Retinal pigment epithelial cell (primary cell): ENCODE results near the gene FNBP1L.

Experiments
- DNase-seq: peaks from one replicate; pipeline ENCODE4 v3.0.0-alpha.2; 2010; ENCODE audit warnings: low read depth
- H3K4me3 ChIP-seq: 2 replicates; pipeline ENCODE4 v1.5.1; 2011; ENCODE audit warnings: mild to moderate bottlenecking, low read length, control low read depth, moderate library complexity
- TF ChIP-seq, protein P1 (sequence below): conservative IDR thresholded peaks from 2 replicates; pipeline ENCODE4 v1.5.1; 2011; ENCODE audit warnings: low read depth, low read length, control low read depth, inconsistent platforms

The FNBP1L gene

GRCh38 chr1:93419344-93419743 is 28.6 kb upstream of the FNBP1L start:
- H3K4me3 ChIP-seq, result no peak overlapping the region
- TF ChIP-seq, protein P1, sequence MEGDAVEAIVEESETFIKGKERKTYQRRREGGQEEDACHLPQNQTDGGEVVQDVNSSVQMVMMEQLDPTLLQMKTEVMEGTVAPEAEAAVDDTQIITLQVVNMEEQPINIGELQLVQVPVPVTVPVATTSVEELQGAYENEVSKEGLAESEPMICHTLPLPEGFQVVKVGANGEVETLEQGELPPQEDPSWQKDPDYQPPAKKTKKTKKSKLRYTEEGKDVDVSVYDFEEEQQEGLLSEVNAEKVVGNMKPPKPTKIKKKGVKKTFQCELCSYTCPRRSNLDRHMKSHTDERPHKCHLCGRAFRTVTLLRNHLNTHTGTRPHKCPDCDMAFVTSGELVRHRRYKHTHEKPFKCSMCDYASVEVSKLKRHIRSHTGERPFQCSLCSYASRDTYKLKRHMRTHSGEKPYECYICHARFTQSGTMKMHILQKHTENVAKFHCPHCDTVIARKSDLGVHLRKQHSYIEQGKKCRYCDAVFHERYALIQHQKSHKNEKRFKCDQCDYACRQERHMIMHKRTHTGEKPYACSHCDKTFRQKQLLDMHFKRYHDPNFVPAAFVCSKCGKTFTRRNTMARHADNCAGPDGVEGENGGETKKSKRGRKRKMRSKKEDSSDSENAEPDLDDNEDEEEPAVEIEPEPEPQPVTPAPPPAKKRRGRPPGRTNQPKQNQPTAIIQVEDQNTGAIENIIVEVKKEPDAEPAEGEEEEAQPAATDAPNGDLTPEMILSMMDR, result no peak
- no peak for DNase-seq

DNA sequence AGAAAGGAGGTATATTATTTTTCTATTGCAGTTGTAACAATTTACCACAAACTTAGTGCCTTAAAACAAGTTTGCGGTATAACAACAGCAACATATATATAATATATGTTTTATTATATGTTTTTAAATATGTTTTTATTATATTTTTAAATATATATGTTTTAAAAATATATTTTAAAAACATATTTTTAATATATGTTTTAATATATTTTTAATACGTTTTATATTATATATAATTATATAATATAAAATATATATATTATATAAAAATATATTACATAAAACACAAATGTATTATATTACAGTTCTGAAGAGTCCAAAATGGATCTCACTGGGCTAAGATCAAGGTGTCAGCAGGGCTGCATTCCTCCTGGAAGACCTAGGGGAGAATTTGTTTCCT is 27.5 kb upstream of the FNBP1L start:
- DNase-seq, result no peak
- TF ChIP-seq, protein P1, result no peak
- H3K4me3 ChIP-seq, result no peak overlapping the region

GRCh38 chr1:93426181-93426580 is 21.7 kb upstream of the FNBP1L start:
- no peak for DNase-seq
- H3K4me3 ChIP-seq, result no peak overlapping the region
- TF ChIP-seq, protein P1, result no peak

- H3K4me3 ChIP-seq, result no peak overlapping the region
- TF ChIP-seq, protein P1, result no peak
- DNase-seq, result no peak
Measured at GRCh38 chr1:93427656-93428055, 20.3 kb upstream of the FNBP1L start.

GRCh38 chr1:93433407-93433961 is 14.4 kb upstream of the FNBP1L start:
- DNase-seq, result no peak
- H3K4me3 ChIP-seq, result no peak overlapping the region
- TF ChIP-seq, protein P1, result peak; percentile 17

DNA sequence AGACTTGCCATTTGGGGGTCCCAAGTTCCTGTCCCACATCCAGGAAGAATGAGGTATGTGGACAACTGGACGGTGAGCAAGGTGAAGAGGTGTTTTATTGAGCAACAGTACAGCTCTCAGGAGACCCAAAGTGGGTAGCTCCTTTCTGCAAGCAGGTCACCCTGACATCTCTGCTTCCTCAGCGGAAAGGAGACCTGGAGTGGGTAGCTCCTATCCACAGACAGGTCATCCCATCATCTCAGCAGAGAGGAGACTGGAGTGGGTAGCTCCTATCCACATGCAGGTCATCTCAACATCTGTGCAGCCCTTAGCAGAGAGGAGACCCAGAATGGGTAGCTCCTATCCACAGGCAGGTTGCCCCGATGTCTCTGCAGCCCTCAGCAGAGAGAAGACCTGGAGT is 13.8 kb upstream of the FNBP1L start:
- DNase-seq, result no peak
- TF ChIP-seq, protein P1, result no peak
- no peak overlapping the region for H3K4me3 ChIP-seq

DNA sequence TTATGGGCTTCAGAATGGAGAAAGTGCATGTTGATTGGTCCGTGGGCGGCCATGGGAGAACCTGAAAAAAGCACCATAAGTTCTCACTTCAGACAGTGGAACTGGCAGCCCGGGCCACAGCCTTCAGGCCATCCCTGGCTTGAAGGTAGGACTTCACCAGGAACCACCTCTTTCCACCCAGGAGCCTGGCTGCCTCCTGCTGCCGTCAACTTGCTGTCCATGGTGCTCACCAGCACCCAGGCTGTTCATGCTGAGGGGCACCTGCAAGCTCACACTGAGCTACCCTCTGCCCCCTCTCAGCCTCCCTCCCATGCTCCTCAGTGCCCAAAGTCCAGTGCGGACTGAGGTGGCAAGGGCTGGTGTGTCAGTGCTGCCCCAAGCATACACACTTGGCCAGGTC is 12.9 kb upstream of the FNBP1L start:
- DNase-seq, result no peak
- no peak overlapping the region for H3K4me3 ChIP-seq
- TF ChIP-seq, protein P1, result no peak
